Spleen (tissue), 11 donors: Measurements from ENCODE around the gene ADGRD1. TPM values are rescaled to one million over a fixed set of nuclear protein-coding genes. Genes with fewer than 3 reads are reported as not detected.
A peak's percentile ranks its signal among the peaks of the same experiment; 100 is the strongest.
"Not testable (repeated sequence)": the region's sequence is repeated elsewhere in the genome, so short reads cannot be mapped to it uniquely, and the experiment has no call there.

Experiments
- DNase-seq: peaks from one replicate; pipeline ENCODE4 v3.0.0-alpha.2; 2020
- H3K27ac ChIP-seq, 8 donors: fragments of 200-600 bp; sonication (generic) in 7 of 8; 1 replicate in 4 of 8; 2 replicates in 4 of 8; pipeline versions ENCODE4 v1.5.0 to v1.8.0; 2016 to 2021; ENCODE audit warnings: inconsistent platforms in 4 of 8, mild to moderate bottlenecking in 4 of 8, moderate library complexity in 1 of 8
- H3K27me3 ChIP-seq, 7 donors: fragments of 200-600 bp; sonication (generic) in 6 of 7; replicated peaks in 1 of 7; 1 replicate in 4 of 7; 2 replicates in 3 of 7; pipeline versions ENCODE4 v1.5.0 to v1.8.0; 2016 to 2021; ENCODE audit warnings: inconsistent platforms in 3 of 7, mild to moderate bottlenecking in 1 of 7
- H3K36me3 ChIP-seq, 6 donors: fragments of 200-600 bp; sonication (generic) in 5 of 6; 1 replicate in 4 of 6; 2 replicates in 2 of 6; pipeline versions ENCODE4 v1.5.0 to v1.8.0; 2016 to 2021; ENCODE audit warnings: inconsistent platforms in 2 of 6
- H3K4me1 ChIP-seq, 6 donors: fragments of 200-600 bp; sonication (generic) in 5 of 6; 1 replicate in 3 of 6; 2 replicates in 3 of 6; pipeline versions ENCODE4 v1.5.0 to v1.8.0; 2016 to 2021; ENCODE audit warnings: inconsistent platforms in 3 of 6
- H3K4me3 ChIP-seq, 8 donors: fragments of 200-600 bp; sonication (generic) in 7 of 8; 1 replicate in 4 of 8; 2 replicates in 4 of 8; pipeline versions ENCODE4 v1.5.0 to v1.8.0; 2016 to 2021; ENCODE audit warnings: inconsistent platforms in 4 of 8, mild to moderate bottlenecking in 4 of 8, moderate library complexity in 2 of 8
- H3K9me3 ChIP-seq, 8 donors: fragments of 200-600 bp; sonication (generic) in 7 of 8; 1 replicate in 4 of 8; 2 replicates in 4 of 8; pipeline versions ENCODE4 v1.5.0 to v1.8.0; 2016 to 2021; ENCODE audit warnings: inconsistent platforms in 4 of 8
- POLR2A ChIP-seq, 3 donors: fragments of 450-650 bp; IDR thresholded peaks; one replicate each; pipeline ENCODE4 v1.5.1; 2017; ENCODE audit warnings: antibody characterized with exemption in 3 of 3, mild to moderate bottlenecking in 1 of 3
- POLR2AphosphoS5 ChIP-seq, 3 donors: sonication (generic); formaldehyde crosslinking; IDR thresholded peaks; one replicate each; pipeline ENCODE4 v1.5.1; 2017; ENCODE audit warnings: antibody characterized with exemption in 3 of 3
- WGBS, 5 donors: extraction: QIAGEN DNeasy Blood & Tissue Kit in 3 of 5; methylation state at CpG; one replicate each; pipeline versions ENCODE4 v1.1.5 to v1.1.7; 2013 to 2018; 5-methylcytosine and 5-hydroxymethylcytosine counted together
- intact Hi-C: fragments of 100-400 bp; cut with DNase I; formaldehyde crosslinking; loops from one replicate; pipeline ENCODE4 v1.15.0; 2023; ENCODE audit warnings: low total_unique reads
- polyA plus RNA-seq, 3 donors: library from polyadenylated mRNA; stranded (reverse); fragments of 200-250 nt; gene quantifications; one replicate each; pipeline ENCODE4 v1.2.1, GENCODE V29; 2013
- total RNA-seq, 7 donors: library from RNA; depleted of rRNA in 3 of 7; stranded (reverse); fragments of >200 nt in 3 of 7; fragmentation: NEBNext Ultra II Directional in 4 of 7; extraction: Animal tissue kit (Norgen Biotek cat#: 25700) in 4 of 7; gene quantifications; one replicate each; pipeline versions ENCODE4 v1.1.0 to v1.2.1, GENCODE V29; 2016 to 2021
- TF ChIP-seq, protein P1 (sequence below), 11 experiments: fragments of 200-600 bp in 7 of 11; fragments of 450-650 bp in 4 of 11; sonication (generic) in 4 of 11; IDR thresholded peaks in 8 of 11; conservative IDR thresholded peaks in 3 of 11; 1 replicate in 7 of 11; 2 replicates in 4 of 11; pipeline versions ENCODE4 v1.4.0 to v1.8.0; 2016 to 2021; ENCODE audit warnings: antibody characterized with exemption in 11 of 11, inconsistent platforms in 4 of 11, mild to moderate bottlenecking in 1 of 11
- donor health status: healthy with polysubstance abuse.
- donor health status: DM: no; HTN: no; CAD: no; lungs with moderate emphysema.
- donor health status: DM: no; HTN: no; CAD: no.
- donor health status: Bipolar disorder and iron deficiency.
- donor health status: healthy.
- donor health status: DM: no; HTN: no; CAD: no.
- donor health status: DM: yes; HTN: yes; CAD: no.

Gene ADGRD1
- total and polyA plus RNA-seq, 10 donors, result 0.89 to 9.7 (median 4.8) TPM

DNA sequence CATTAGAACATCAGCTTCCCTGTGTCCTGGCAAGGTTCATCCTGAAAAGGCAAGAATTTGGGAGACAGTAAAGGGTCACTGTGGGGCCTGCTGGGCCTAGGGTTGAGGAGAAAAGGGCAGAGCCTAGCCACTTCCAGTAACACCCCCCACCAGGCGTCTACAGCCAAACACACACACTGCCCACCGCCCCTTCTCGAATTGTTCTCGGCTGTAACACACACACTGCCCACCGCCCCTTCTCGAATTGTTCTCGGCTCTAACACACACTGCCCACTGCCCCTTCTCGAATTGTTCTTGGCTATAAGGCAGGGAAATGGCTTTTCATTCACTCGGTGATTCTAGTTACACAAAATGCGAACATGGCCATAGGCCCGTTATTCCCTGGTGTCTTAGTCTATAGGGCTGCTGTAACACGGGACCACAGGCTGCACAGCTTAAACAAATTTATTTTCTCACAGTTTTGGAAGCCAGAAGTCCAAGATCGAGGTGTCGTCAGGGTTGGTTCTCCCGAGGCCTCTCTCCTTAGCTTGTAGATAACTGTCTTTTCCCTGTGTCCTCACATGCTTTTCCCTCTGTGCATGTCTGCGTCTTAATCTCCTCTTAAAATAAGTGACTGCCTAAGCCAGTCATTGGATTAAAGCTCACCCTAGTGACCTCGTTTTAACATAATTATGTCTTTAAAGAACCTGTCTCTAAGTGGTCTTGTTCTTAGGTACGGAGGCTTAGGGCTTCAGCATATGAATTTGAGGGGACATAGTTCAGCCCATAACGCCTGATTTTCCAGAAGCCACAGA lies 171.0 kb downstream of the ADGRD1 start:
- no peak for DNase-seq
- H3K9me3 ChIP-seq, result no peaks in the 10 kb centered on the region
- H3K4me1 ChIP-seq, result no peaks in the 10 kb centered on the region
- 85 to 93% (median 91%) methylated on average over 19 of the region's 19 CpGs for WGBS, 5 donors
- no peaks in the 10 kb centered on the region for H3K36me3 ChIP-seq
- no peak overlapping the region for H3K27ac ChIP-seq
- peaks cover 0 to 6% (median 0%) of the 10 kb centered on the region in 7 donors for H3K27me3 ChIP-seq
- TF ChIP-seq POLR2AphosphoS5 (IDR thresholded peaks at IDR 0.05) (no peak), POLR2A (IDR thresholded peaks at IDR 0.05) (no peak)
- TF ChIP-seq, protein P1, sequence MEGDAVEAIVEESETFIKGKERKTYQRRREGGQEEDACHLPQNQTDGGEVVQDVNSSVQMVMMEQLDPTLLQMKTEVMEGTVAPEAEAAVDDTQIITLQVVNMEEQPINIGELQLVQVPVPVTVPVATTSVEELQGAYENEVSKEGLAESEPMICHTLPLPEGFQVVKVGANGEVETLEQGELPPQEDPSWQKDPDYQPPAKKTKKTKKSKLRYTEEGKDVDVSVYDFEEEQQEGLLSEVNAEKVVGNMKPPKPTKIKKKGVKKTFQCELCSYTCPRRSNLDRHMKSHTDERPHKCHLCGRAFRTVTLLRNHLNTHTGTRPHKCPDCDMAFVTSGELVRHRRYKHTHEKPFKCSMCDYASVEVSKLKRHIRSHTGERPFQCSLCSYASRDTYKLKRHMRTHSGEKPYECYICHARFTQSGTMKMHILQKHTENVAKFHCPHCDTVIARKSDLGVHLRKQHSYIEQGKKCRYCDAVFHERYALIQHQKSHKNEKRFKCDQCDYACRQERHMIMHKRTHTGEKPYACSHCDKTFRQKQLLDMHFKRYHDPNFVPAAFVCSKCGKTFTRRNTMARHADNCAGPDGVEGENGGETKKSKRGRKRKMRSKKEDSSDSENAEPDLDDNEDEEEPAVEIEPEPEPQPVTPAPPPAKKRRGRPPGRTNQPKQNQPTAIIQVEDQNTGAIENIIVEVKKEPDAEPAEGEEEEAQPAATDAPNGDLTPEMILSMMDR (IDR thresholded peaks at IDR 0.05 in 8 of 11, conservative IDR thresholded peaks at IDR 0.05 in 3 of 11), result no peak
- intact Hi-C loops, result no loop called here
- H3K4me3 ChIP-seq, result no peak overlapping the region

DNA sequence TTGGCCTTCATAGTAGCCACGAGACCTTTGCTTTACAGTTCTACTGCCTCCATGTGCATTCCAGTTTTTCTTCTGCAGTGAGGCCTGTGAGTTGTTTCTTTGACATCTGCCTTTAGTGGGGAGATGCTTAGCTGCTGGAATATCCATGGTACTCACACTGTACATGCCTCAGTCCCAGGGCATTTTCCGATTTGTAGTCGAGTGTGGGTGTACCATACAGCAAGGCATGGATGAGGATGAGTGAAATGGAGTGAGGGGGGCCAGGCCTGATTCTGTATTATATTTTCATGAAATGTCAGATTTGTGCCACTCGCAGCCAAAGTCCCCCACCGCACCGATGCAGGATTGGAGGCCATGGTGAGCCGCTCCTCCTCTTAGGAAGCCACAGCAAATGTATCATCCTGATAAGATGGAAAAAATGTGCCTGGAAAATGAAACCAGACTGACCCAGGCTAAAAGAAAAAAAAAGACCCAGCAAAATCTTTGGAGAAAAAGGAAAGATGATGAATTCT lies 173.0 kb downstream of the ADGRD1 start:
- no peak overlapping the region for H3K4me3 ChIP-seq
- no peaks in the 10 kb centered on the region for H3K4me1 ChIP-seq
- no peaks in the 10 kb centered on the region for H3K9me3 ChIP-seq
- H3K36me3 ChIP-seq, result no peaks in the 10 kb centered on the region
- TF ChIP-seq, protein P1 (IDR thresholded peaks at IDR 0.05 in 8 of 11, conservative IDR thresholded peaks at IDR 0.05 in 3 of 11), result no peak
- TF ChIP-seq POLR2A (IDR thresholded peaks at IDR 0.05), result no peak
- WGBS, 5 donors, result 85 to 93% (median 89%) methylated on average over 7 of the region's 7 CpGs
- H3K27ac ChIP-seq, result no peak overlapping the region
- peak; percentile 35 for DNase-seq
- intact Hi-C loops, result no loop called here
- peaks cover 0 to 7% (median 0%) of the 10 kb centered on the region in 7 donors for H3K27me3 ChIP-seq

DNA sequence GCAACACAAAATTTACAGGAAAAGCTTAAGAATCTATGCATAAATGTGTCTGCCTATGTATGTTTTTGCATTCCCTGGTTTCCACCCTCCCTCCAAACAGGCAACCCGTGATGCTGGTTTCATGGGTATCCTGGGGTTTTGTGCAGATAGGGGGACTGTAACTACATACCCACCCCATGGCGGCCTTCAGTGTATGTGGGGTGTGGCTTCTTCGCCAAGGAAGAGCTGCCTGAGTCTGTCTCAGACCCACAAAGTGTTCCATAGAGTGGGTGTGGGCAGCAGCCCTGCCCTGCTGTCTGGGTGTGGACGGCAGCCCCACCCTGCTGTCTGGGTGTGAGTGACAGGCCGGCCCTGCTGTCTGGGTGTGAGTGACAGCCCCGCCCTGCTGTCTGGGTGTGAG lies 174.8 kb downstream of the ADGRD1 start:
- H3K4me1 ChIP-seq, result peaks cover 0 to 8% (median 5%) of the 10 kb centered on the region in 6 donors
- H3K27me3 ChIP-seq, result peaks cover 0 to 19% (median 0%) of the 10 kb centered on the region in 7 donors
- no peaks in the 10 kb centered on the region for H3K36me3 ChIP-seq
- no peak overlapping the region for H3K27ac ChIP-seq
- 88 to 96% (median 92%) methylated on average over 3 to 6 of the region's 6 CpGs for WGBS, 5 donors
- DNase-seq, result peak; percentile 46
- intact Hi-C loops, result no loop called here
- H3K4me3 ChIP-seq, result no peak overlapping the region
- TF ChIP-seq POLR2A (IDR thresholded peaks at IDR 0.05), result no peak
- TF ChIP-seq POLR2AphosphoS5 (IDR thresholded peaks at IDR 0.05), result no peak
- TF ChIP-seq, protein P1 (IDR thresholded peaks at IDR 0.05 in 8 of 11, conservative IDR thresholded peaks at IDR 0.05 in 3 of 11), result no peak
- no peaks in the 10 kb centered on the region for H3K9me3 ChIP-seq

DNA sequence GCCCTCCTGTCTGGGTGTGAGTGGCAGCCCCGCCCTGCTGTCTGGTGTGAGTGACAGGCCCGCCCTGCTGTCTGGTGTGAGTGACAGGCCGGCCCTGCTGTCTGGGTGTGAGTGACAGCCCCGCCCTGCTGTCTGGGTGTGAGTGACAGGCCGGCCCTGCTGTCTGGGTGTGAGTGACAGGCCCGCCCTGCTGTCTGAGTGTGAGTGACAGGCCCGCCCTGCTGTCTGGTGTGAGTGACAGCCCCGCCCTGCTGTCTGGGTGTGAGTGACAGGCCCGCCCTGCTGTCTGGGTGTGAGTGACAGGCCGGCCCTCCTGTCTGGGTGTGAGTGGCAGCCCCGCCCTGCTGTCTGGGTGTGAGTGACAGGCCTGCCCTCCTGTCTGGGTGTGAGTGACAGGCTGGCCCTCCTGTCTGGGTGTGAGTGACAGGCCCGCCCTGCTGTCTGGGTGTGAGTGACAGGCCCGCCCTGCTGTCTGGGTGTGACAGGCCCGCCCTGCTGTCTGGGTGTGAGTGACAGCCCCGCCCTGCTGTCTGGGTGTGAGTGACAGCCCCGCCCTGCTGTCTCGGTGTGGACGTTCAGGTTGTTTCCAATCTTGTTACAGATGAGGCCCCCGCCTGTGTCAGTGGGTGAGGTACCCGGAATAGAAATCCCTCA lies 175.4 kb downstream of the ADGRD1 start:
- intact Hi-C loops, H3K36me3 ChIP-seq, H3K9me3 ChIP-seq, H3K27ac ChIP-seq, H3K4me3 ChIP-seq, H3K4me1 ChIP-seq: not testable (repeated sequence)
- peak; percentile 45 for DNase-seq
- peaks cover 0 to 19% (median 0%) of the 10 kb centered on the region in 7 donors for H3K27me3 ChIP-seq
- 82 to 93% (median 86%) methylated on average over 9 to 20 of the region's 20 CpGs for WGBS, 5 donors
